Dermis microvascular lymphatic vessel endothelial cell (primary cell): ENCODE measurements around the gene TMPRSS3. TPM values are rescaled to one million over a fixed set of nuclear protein-coding genes. Genes with fewer than 3 reads are reported as not detected.

Experiments used
- DNase-seq, 2 donors: peaks; one replicate each; pipeline versions ENCODE4 v3.0.0 to v3.0.0-alpha.2; 2010; ENCODE audit warnings: low read depth in 2 of 2
- total RNA-seq: library from RNA; depleted of rRNA; stranded (reverse); fragments of >200 nt; gene quantifications from 2 replicates; pipeline ENCODE4 v1.2.1, GENCODE V29; 2014

The TMPRSS3 gene
- under 0.01 TPM in 1 of 2 replicates, not detected in the other for total RNA-seq

DNA sequence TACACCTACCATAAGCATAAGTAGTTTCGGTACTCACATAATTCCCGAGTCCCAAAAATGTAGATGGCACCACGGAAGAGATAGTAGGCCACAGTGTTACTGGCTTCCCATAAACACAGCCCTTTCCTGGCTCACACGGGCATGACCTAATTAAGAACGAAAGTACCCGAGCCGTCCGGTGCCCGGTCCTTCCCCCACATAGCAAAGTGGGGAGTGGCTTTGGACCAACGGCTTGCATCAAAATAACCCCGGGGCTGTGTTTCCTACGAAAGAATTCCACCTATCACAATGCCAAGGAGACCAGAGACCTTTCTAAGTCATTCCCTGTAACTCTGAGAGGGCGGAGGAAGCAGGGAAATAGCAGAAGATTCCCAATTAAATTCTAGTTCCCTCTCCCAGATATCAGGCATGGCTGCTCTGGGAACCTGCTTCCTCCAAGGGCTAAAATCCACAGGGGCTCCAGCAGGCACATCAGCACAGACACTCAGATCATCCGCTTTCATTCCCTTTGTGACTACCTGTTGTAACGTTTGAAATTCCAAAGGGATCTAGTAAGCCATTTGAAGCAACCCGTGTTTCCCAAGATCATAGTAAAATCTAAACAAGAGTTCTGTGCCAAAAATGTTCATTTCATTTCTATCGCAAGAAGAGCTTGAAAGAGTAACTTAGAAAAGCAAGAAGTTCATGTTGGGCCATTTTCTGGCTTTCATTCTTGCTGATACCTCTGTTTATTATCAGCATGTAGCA lies at the start of gene TMPRSS3:
TMPRSS3 (minus strand) TSS at position 148 of the 747 bp plus-strand sequence. CDS start 635 bp downstream, outside the sequence.
- no peak for DNase-seq

- DNase-seq = no peak
Measured at GRCh38 chr21:42445311-42445710, 49.5 kb upstream of the TMPRSS3 start.

GRCh38 chr21:42444745-42445059 lies 48.9 kb upstream of the TMPRSS3 start:
- DNase-seq = no peak

DNA sequence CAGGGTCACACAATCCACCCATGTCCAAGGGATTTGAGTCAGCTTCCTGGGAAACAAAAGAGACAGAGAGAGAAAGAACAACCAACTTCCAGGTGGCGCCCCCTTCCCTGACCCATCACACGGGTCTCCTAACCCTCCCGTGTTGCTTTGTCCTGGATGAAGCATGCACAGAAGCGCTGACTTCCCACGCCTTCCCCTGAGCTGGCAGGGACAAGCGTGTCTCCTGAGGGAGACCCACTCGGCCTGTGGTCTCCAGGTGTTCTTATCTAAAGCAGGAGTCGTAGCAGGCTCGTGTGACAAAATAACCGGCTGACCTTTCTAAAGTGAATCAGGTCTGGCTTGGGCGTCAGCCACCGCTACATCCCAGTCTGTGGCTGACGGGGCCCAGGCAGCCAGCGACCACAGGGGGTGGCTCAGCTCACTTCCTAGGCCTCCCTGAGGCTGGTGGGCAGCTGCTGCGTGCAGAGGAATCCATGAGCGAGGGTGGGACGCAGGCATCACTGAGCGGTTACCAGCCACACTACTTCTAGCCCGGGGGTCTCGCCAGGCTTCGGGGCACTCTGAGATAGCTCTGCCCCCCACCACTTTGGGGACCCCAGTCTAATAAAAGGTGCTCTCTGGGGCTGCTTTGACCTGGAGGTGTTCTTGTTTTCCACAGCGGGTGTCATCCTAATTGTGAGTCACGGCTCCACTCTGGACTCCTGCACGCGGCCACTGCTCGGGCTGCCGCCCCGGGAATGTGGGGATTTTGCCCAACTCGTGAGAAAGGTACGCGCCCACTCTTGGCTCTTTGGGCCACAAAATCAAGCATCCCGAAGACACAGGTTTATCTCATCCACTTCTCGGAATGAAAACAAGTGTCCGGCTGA lies 48.3 kb upstream of the TMPRSS3 start:
- no peak for DNase-seq

DNA sequence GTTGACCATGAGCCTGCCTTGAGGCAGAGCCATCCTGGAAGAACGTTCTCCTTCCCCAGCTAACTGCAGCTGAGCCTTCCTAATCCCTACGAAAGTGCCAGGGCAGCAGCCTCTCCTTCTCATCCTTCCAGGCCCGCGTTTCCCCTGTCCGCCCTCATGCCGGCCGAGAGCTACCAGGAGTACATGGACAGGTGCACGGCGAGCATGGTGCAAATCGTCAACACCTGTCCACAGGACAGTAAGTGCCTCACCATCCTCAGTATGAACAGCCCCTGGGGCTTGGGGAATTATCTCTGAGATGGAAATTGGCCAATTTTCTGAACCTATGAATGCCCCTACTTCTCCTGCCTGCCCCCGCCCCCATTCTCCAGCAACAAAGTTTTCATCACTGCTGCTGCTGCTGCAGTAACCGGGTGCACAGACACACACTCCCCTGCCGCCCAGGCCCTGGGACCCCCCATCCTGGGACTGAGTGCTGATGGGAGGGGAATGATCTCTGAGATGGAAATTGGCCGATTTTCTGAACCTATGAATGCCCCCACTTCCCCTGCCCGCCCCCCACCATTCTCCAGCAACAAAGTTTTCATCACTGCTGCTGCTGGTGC lies 47.4 kb upstream of the TMPRSS3 start:
- no peak for DNase-seq

GRCh38 chr21:42441963-42442362 lies 46.1 kb upstream of the TMPRSS3 start:
- DNase-seq = no peak

DNA sequence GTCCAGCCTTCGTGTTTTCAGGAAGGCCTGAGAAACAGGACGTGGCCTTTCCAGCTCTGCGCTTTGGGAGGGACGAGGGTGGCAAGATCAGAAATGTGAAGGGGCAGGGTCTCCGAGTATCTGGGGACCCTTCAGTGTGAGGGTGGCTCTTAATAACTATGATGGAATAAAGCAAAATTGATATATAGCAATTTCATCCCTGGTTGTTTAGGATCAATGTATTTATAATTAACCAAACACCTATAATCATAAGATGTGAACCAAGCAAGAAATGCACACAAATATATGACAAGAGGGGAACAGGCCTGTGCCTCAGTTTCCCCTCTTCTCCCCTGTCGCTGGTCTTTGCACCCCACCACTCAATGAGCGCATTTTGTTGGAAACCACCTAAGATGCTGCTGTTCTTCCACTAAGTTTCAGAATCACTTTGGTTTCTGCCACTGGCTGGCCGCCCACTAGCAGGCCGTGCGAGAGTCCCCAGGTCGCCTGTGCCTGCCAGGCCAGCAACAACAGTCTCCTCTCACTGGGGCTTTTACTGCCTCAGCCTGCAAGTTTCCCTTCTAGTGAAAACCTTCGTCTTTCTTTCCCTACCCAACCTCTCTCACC lies 44.4 kb upstream of the TMPRSS3 start:
- DNase-seq = no peak

DNA sequence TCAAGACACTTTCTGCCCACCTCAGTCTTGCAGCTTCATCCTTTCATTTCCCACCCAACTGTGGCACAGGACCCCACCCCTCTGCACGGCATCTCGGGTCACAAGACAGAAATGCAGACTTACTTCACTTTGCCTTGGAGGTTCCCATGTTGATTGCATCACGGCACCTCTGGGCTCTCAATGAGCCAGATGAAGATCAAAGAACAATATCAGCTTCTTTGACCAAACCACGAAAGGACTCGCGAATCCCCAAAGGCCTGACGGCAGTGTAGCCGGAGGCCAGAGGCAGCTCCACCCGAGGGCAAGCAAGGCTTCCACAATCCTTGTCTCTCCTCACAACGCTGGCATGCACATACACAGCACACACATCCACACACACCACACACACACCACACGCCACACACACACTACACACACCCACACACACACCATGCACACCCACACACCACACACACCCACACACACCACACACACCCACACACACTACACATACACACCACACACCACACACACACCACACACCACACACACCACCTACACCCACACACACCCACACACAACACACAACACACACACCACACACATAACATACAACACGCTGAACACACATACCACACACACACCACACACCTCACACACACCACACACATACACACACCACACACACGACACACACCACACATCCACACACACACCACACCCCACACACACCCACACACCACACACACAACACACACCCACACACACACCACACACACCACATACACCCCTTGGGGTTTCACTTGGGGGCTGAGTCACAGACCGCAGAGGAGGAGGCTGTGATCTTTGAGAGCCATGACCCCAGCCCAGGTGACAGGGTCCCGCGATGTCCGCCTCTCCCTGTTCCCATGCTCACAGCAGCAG lies 43.7 kb upstream of the TMPRSS3 start:
- no peak for DNase-seq

- no peak for DNase-seq
Measured at GRCh38 chr21:42438316-42439205, 42.7 kb upstream of the TMPRSS3 start.

GRCh38 chr21:42437786-42438185 lies 41.9 kb upstream of the TMPRSS3 start:
- peak in 1 of 2 donors; percentile 31 for DNase-seq

DNA sequence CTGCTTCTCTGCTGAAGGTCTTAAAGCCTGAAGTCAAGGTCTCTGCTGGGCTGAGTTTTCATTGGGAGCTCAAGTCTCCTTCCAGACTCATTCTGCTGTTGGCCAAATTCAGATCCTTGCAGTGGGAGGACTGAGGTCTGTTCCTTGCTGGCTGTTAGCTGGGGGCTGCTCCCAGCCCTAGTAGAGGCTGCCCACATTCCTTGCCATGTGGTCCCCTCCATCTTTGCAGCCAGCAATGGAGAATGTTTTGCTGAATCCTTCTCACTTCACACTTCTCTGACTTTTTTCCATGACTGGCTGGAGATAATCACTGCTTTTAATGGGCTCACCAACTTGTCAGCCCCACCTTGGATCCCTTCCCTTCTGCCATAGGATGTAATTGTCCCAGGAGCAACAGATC lies 41.1 kb upstream of the TMPRSS3 start:
- no peak for DNase-seq

DNA sequence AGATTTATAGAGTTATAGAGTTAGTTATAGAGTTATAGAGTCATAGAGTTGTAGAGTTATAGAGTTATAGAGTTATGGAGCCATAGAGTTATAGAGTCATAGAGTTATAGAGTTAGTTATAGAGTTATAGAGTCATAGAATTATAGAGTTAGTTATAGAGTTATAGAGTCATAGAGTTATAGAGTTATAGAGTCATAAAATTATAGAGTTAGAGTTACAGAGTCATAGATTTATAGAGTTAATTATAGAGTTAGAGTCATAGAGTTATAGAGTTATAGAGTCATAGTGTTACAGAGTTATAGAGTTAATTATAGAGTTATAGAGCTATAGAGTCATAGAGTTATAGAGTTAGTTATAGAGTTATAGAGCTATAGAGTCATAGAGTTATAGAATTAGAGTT lies 40.0 kb upstream of the TMPRSS3 start:
- DNase-seq = no peak

DNA sequence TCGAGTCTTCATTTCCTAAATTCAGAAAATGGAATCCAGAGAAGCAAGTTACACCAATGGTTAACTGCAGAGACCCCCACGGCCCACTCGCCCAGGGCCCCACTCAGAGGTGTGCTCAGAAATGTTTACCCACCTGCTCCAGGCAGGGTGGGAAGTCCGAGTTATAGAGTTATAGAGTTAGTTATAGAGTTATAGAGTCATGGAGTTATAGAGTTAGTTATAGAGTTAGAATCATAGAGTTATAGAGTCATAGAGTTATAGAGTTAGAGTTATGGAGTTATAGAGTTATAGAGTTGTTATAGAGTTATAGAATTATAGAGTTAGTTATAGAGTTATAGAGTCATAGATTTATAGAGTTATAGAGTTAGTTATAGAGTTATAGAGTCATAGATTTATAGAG lies 39.5 kb upstream of the TMPRSS3 start:
- DNase-seq = no peak

- DNase-seq = no peak
Measured at GRCh38 chr21:42434884-42435283, 39.0 kb upstream of the TMPRSS3 start.

DNA sequence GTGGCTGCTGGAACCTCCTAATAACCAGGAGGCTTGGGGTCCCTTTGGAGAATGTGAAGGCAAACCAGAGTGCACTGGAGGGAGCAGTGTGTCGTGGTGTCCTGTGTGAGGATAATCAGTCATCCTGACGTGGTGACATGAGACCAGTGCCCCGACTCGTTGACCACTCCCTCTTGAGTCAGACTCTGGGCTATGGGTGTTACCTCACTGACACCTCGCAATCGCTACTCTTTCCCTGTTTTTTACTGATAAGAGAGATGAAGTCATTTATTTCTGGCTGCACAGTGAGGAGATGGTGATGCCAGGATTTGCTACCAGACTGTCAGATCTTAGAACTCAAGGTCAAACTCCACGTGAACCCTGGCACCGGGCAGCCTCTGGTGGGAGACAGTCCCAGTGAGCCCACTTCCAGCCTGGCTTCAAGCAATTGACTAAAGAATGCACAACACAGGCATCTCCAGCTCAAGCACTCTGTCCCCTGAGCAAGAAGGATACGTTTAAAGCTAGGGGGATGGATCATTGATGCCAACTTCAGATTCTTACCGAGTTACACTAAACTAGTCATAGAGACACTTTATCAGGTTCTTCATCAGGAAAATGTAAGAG lies 38.2 kb upstream of the TMPRSS3 start:
- DNase-seq = no peak

DNA sequence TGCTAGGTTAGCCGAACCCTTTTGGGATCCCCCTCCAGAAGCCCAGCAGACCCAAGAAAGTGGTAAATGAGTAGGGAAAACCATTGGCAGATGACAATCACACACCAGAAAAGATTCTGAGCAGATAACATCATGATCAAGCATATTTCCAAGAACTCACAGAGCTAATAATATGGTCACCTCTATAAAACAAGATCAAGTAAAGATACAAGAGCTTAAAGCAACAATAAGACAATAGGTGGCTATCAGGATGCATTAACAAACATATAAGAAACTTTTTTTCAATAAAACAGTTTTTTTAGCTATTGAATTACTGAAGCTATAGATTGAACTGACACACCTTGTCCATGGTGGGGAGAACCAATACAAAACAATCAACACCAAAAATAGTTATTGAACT lies 36.8 kb upstream of the TMPRSS3 start:
- DNase-seq = no peak

DNA sequence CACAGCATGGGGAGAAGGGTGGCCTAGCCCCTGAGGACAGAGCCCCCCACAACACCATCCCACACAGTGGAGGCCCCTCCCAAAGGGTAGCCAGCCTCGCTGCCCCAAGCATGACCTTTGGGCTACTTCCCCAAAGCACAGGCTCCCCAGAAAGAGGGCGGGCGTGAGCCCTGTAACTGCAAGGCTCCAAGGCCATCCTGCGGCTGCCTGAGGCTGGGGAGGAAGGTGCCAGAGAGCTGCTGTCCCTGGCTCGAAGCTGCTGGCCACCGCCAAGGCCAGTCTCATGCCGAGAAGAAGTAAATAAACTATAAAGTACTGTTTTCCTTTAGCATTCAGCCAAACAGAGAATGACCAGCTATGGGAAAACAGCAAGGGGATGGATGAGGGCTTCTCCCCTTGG lies 35.3 kb upstream of the TMPRSS3 start:
- no peak for DNase-seq

DNA sequence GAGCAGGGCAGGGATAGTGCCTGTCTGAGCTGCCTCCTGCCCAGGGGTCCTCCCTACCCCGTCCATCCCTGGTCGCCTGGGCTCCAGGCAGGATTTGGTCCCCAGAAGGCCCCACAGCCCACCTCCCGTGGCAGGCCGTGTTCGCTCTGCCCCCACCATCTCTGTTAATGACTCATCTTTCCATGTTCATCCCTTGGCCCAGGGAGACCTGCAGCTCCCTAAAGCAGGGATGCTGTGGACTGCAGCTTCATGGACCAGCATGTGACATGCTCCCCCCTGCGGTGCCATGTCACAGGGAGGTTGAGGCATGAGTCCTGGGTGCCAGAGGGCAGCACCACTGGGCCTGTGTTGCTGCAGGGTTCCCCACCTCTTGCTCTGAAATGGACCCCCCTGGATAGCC lies 34.7 kb upstream of the TMPRSS3 start:
- no peak for DNase-seq

GRCh38 chr21:42429856-42430255 lies 34.0 kb upstream of the TMPRSS3 start:
- peak in 1 of 2 donors; percentile 12 for DNase-seq

DNA sequence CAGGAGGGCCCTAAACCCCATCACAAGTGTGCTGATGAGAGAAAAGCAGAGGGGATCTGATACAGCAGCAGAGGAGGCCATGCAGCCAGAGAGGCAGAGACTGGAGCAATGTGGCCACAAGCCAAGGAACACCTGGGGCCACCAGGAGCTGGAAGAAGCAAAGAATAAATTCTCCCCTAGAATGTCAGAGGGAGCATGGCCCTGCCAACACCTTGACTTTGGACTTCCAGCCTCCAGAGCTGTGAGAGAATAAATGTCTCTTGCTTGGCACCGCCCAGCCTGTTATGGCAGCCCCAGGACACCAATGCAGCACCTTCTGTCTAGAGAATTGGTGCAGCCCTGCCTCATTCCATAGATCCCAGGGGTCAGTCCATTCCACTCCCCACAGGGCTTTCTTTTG lies 33.2 kb upstream of the TMPRSS3 start:
- DNase-seq = no peak
